GM12878 (cell line): ENCODE measurements around the gene ANK2.

ENCODE experiments used
- ATF3 ChIP-seq: IDR thresholded peaks from 2 replicates; pipeline ENCODE4 v1.6.1; 2011; ENCODE audit warnings: low read depth, mild to moderate bottlenecking, low read length, moderate library complexity, borderline replicate concordance; ENCODE audit errors: extremely low read depth
- CTCF ChIP-seq, 3 experiments: IDR thresholded peaks in 2 of 3; conservative IDR thresholded peaks in 1 of 3; 2 replicates each; pipeline ENCODE4 v1.5.1; 2011; ENCODE audit warnings: low read depth in 3 of 3, low read length in 3 of 3, mild to moderate bottlenecking in 3 of 3, control low read depth in 2 of 3, moderate library complexity in 2 of 3, inconsistent platforms in 1 of 3, mixed read lengths in 1 of 3; ENCODE audit not compliant: control insufficient read depth in 2 of 3, insufficient read depth in 1 of 3; ENCODE audit errors: extremely low read depth in 1 of 3
- ELK1 ChIP-seq: IDR thresholded peaks from 2 replicates; pipeline ENCODE4 v1.6.1; 2012; ENCODE audit warnings: low read depth, low read length, improper control_type of control experiment
- EP300 ChIP-seq, 2 experiments: fragments of 150-350 bp in 1 of 2; IDR thresholded peaks; 2 replicates each; pipeline ENCODE4 v1.6.1; 2011 to 2012; ENCODE audit warnings: low read depth in 2 of 2, low read length in 2 of 2, borderline replicate concordance in 1 of 2, improper control_type of control experiment in 1 of 2, inconsistent platforms in 1 of 2; ENCODE audit not compliant: control insufficient read depth in 1 of 2
- FOS ChIP-seq: IDR thresholded peaks from 3 replicates; pipeline ENCODE4 v1.6.1; 2011; ENCODE audit warnings: borderline replicate concordance; ENCODE audit not compliant: insufficient read length; ENCODE audit errors: extremely low read depth
- JUND ChIP-seq: IDR thresholded peaks from 2 replicates; pipeline ENCODE4 v1.6.1; 2012; ENCODE audit warnings: low read depth, mild to moderate bottlenecking, low read length, improper control_type of control experiment, moderate library complexity
- MYC ChIP-seq: IDR thresholded peaks from 2 replicates; pipeline ENCODE4 v1.6.1; 2011; ENCODE audit warnings: mild to moderate bottlenecking, low read length, moderate library complexity, inconsistent platforms; ENCODE audit not compliant: insufficient read depth, insufficient replicate concordance, insufficient read length, severe bottlenecking
- POLR2A ChIP-seq: IDR thresholded peaks from 2 replicates; pipeline ENCODE4 v1.6.1; 2011; ENCODE audit warnings: low read depth, mild to moderate bottlenecking, low read length
- SREBF1 ChIP-seq: IDR thresholded peaks from 2 replicates; pipeline ENCODE4 v1.6.1; 2012; ENCODE audit warnings: mild to moderate bottlenecking, low read length
- SRF ChIP-seq, 2 experiments: IDR thresholded peaks; 2 replicates each; pipeline ENCODE4 v1.6.1; 2011; ENCODE audit warnings: low read depth in 2 of 2, low read length in 2 of 2, mild to moderate bottlenecking in 1 of 2, moderate library complexity in 1 of 2
- TBL1XR1 ChIP-seq: IDR thresholded peaks from 2 replicates; pipeline ENCODE4 v1.6.1; 2012; ENCODE audit warnings: low read depth, low read length, improper control_type of control experiment
- TCF3 ChIP-seq: IDR thresholded peaks from 2 replicates; pipeline ENCODE4 v1.6.1; 2012; ENCODE audit warnings: low read depth, mild to moderate bottlenecking, low read length, borderline replicate concordance; ENCODE audit not compliant: insufficient read depth
- ZBTB33 ChIP-seq: fragments of 450-650 bp; IDR thresholded peaks from 2 replicates; pipeline ENCODE4 v1.6.1; 2017; ENCODE audit warnings: mild to moderate bottlenecking
- ZNF592 ChIP-seq: fragments of 450-650 bp; IDR thresholded peaks from 2 replicates; pipeline ENCODE4 v1.6.1; 2017; ENCODE audit warnings: mild to moderate bottlenecking, moderate library complexity

GRCh38 chr4:113057891-113058290, 8.4 kb downstream of the ANK2 start:
- no peak for TF ChIP-seq TBL1XR1
- no peak for TF ChIP-seq EP300 (IDR thresholded peaks at IDR 0.05; ENCODE audit: borderline replicate concordance in 1 of 2, control insufficient read depth in 1 of 2, low read depth in 2 of 2, low read length in 2 of 2)
- no peak for TF ChIP-seq SRF (IDR thresholded peaks at IDR 0.05; ENCODE audit: low read depth in 2 of 2, low read length in 2 of 2)
- no peak for TF ChIP-seq ELK1
- no peak for TF ChIP-seq CTCF (IDR thresholded peaks at IDR 0.05 in 2 of 3, conservative IDR thresholded peaks at IDR 0.05 in 1 of 3; ENCODE audit: control insufficient read depth in 2 of 3, extremely low read depth in 1 of 3, insufficient read depth in 1 of 3, low read depth in 3 of 3, low read length in 3 of 3)
- TF ChIP-seq POLR2A, result no peak
- TF ChIP-seq SREBF1, result no peak
- no peak for TF ChIP-seq TCF3
- no peak for TF ChIP-seq ZBTB33
- TF ChIP-seq MYC, result no peak
- no peak for TF ChIP-seq FOS
- TF ChIP-seq JUND, result no peak
- no peak for TF ChIP-seq ZNF592
- TF ChIP-seq ATF3, result no peak
